Ectodermal cell (in vitro differentiated cells): Measurements from ENCODE around the gene STOML1.
"Not testable (repeated sequence)": the region's sequence is repeated elsewhere in the genome, so short reads cannot be mapped to it uniquely, and the experiment has no call there.

Experiments used
- H3K27ac ChIP-seq: 2 replicates; pipeline ENCODE4 v1.7.0; 2013; ENCODE audit warnings: mild to moderate bottlenecking, low read depth, low read length; ENCODE audit not compliant: insufficient read depth, poor library complexity, severe bottlenecking
- H3K27me3 ChIP-seq: 2 replicates; pipeline ENCODE4 v1.7.0; 2013; ENCODE audit warnings: mild to moderate bottlenecking, low read length; ENCODE audit not compliant: insufficient read depth, control insufficient read depth, poor library complexity, severe bottlenecking
- H3K36me3 ChIP-seq: one replicate; pipeline ENCODE4 v1.7.0; 2013; ENCODE audit warnings: low read length; ENCODE audit not compliant: control insufficient read depth, insufficient read depth
- H3K4me1 ChIP-seq: one replicate; pipeline ENCODE4 v1.7.0; 2013; ENCODE audit warnings: low read length; ENCODE audit not compliant: control insufficient read depth, insufficient read depth
- H3K4me3 ChIP-seq: 2 replicates; pipeline ENCODE4 v1.7.0; 2013; ENCODE audit warnings: low read depth, low read length, control low read depth; ENCODE audit not compliant: insufficient read depth
- H3K9me3 ChIP-seq: 2 replicates; pipeline ENCODE4 v1.7.0; 2013; ENCODE audit warnings: mild to moderate bottlenecking, low read length, moderate library complexity; ENCODE audit not compliant: control insufficient read depth
- WGBS, 2 experiments: methylation state at CpG; one replicate each; pipeline ENCODE4 v1.1.7; 2013; ENCODE audit warnings: missing lambda C conversion rate in 2 of 2; 5-methylcytosine and 5-hydroxymethylcytosine counted together

Gene STOML1

DNA sequence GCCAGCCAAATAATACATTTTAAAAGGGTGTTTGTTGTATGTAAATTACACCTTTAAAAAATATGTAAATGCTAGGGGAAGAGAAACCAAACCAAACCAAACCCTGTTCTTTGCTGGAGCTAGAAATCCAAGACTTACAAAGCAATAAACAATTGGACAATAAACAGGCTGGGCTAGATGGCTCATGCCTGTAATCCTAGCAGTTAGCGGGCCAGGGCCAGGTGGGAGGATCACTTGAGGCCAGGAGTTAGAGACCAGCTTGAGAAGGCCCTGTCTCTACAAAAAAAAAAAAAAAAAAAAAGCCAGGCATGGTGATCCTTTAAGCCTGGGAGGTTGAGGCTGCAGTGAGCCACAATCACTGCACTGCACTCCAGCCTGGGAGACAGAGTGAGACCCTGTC lies 12.5 kb downstream of the STOML1 start:
- H3K27me3 ChIP-seq: no peaks in the 10 kb centered on the region
- no peak overlapping the region for H3K4me3 ChIP-seq
- H3K36me3 ChIP-seq: no peaks in the 10 kb centered on the region
- H3K9me3 ChIP-seq: no peaks in the 10 kb centered on the region
- H3K27ac ChIP-seq: no peak overlapping the region
- 53 to 80% methylated on average over 1 of the region's 1 CpG for WGBS, 2 experiments
- no peaks in the 10 kb centered on the region for H3K4me1 ChIP-seq

GRCh38 chr15:73978896-73979295 lies 13.2 kb downstream of the STOML1 start:
- WGBS, 2 experiments: 97 to 98% methylated on average over 3 of the region's 3 CpGs
- H3K4me1 ChIP-seq: no peaks in the 10 kb centered on the region
- no peak overlapping the region for H3K4me3 ChIP-seq
- H3K27ac ChIP-seq: no peak overlapping the region
- H3K9me3 ChIP-seq: no peaks in the 10 kb centered on the region
- H3K36me3 ChIP-seq: no peaks in the 10 kb centered on the region
- no peaks in the 10 kb centered on the region for H3K27me3 ChIP-seq

- H3K9me3 ChIP-seq, H3K27ac ChIP-seq, H3K4me1 ChIP-seq, H3K36me3 ChIP-seq, H3K27me3 ChIP-seq, H3K4me3 ChIP-seq: not testable (repeated sequence)
- 85 to 88% methylated on average over 18 of the region's 18 CpGs for WGBS, 2 experiments
Observed at GRCh38 chr15:73975440-73976125, 16.5 kb downstream of the STOML1 start.

- H3K4me3 ChIP-seq, H3K4me1 ChIP-seq, H3K27ac ChIP-seq, H3K36me3 ChIP-seq, H3K27me3 ChIP-seq, H3K9me3 ChIP-seq: not testable (repeated sequence)
- 95 to 96% methylated on average over 39 of the region's 39 CpGs for WGBS, 2 experiments
Observed at GRCh38 chr15:73973683-73974200, 18.4 kb downstream of the STOML1 start.

GRCh38 chr15:73972984-73973682 lies 19.0 kb downstream of the STOML1 start:
- no peak overlapping the region for H3K4me3 ChIP-seq
- H3K27ac ChIP-seq: no peak overlapping the region
- H3K9me3 ChIP-seq: no peaks in the 10 kb centered on the region
- no peaks in the 10 kb centered on the region for H3K4me1 ChIP-seq
- H3K27me3 ChIP-seq: no peaks in the 10 kb centered on the region
- WGBS, 2 experiments: 38 to 39% methylated on average over 26 of the region's 26 CpGs
- no peaks in the 10 kb centered on the region for H3K36me3 ChIP-seq

- Histone ChIP-seq H3K36me3 (no peaks in the 10 kb centered on the region), H3K27me3 (no peaks in the 10 kb centered on the region), H3K27ac (no peak overlapping the region), H3K9me3 (no peaks in the 10 kb centered on the region), H3K4me3 (no peak overlapping the region), H3K4me1 (peaks cover 6% of the 10 kb centered on the region)
- 87 to 90% methylated on average over 6 of the region's 6 CpGs for WGBS, 2 experiments
Observed at GRCh38 chr15:73969151-73969759, 22.8 kb downstream of the STOML1 start.

GRCh38 chr15:73968461-73968860 lies 23.6 kb downstream of the STOML1 start:
- peaks cover 6% of the 10 kb centered on the region for H3K4me1 ChIP-seq
- H3K36me3 ChIP-seq: no peaks in the 10 kb centered on the region
- no peak overlapping the region for H3K4me3 ChIP-seq
- WGBS, 2 experiments: 94 to 97% methylated on average over 3 of the region's 3 CpGs
- no peak overlapping the region for H3K27ac ChIP-seq
- H3K9me3 ChIP-seq: no peaks in the 10 kb centered on the region
- H3K27me3 ChIP-seq: no peaks in the 10 kb centered on the region

- Histone ChIP-seq H3K36me3 (no peaks in the 10 kb centered on the region), H3K4me1 (peaks cover 6% of the 10 kb centered on the region), H3K27ac (no peak overlapping the region), H3K9me3 (no peaks in the 10 kb centered on the region), H3K4me3 (no peak overlapping the region), H3K27me3 (no peaks in the 10 kb centered on the region)
- 54 to 88% methylated on average over 1 to 2 of the region's 2 CpGs for WGBS, 2 experiments
Observed at GRCh38 chr15:73965758-73966113, 26.4 kb downstream of the STOML1 start.

GRCh38 chr15:73965094-73965757 lies 26.9 kb downstream of the STOML1 start:
- peak overlapping the region; percentile 77 for H3K27ac ChIP-seq
- 28 to 29% methylated on average over 12 to 13 of the region's 13 CpGs for WGBS, 2 experiments

GRCh38 chr15:73964736-73965093 lies 27.4 kb downstream of the STOML1 start:
- Histone ChIP-seq H3K36me3 (no peaks in the 10 kb centered on the region), H3K27me3 (no peaks in the 10 kb centered on the region), H3K9me3 (no peaks in the 10 kb centered on the region), H3K4me3 (no peak overlapping the region), H3K4me1 (peaks cover 6% of the 10 kb centered on the region), H3K27ac (peak overlapping the region; percentile 77)
- WGBS, 2 experiments: 16 to 18% methylated on average over 11 of the region's 11 CpGs

More at GRCh38 chr15:73965094-73965757, 26.9 kb downstream of the STOML1 start:
- Histone ChIP-seq H3K4me3 (no peak overlapping the region), H3K9me3 (no peaks in the 10 kb centered on the region), H3K27me3 (no peaks in the 10 kb centered on the region), H3K36me3 (no peaks in the 10 kb centered on the region), H3K4me1 (peaks cover 6% of the 10 kb centered on the region)
